Psoas muscle (tissue), 8 donors: ENCODE data around the gene RAB3D. TPM values are rescaled to one million over a fixed set of nuclear protein-coding genes. Genes with fewer than 3 reads are reported as not detected.

Experiments
- ATAC-seq, 4 donors: fragments of 200-7000 bp; cut with Tn5 transposase; one replicate each; pipeline ENCODE4 v1.9.1; 2020; ENCODE audit warnings: moderate library complexity in 3 of 4, mild to moderate bottlenecking in 2 of 4
- DNase-seq, 2 donors: peaks; one replicate each; pipeline ENCODE4 v3.0.0-alpha.2; 2020
- H3K27ac ChIP-seq: fragments of 200-600 bp; one replicate; pipeline ENCODE4 v1.8.0; 2022
- H3K27me3 ChIP-seq, 3 donors: fragments of 200-600 bp in 1 of 3; one replicate each; pipeline versions ENCODE4 v1.6.1 to v1.8.0; 2013 to 2022; ENCODE audit warnings: low read length in 2 of 3, mild to moderate bottlenecking in 2 of 3, moderate library complexity in 1 of 3; ENCODE audit not compliant: insufficient read depth in 3 of 3
- H3K36me3 ChIP-seq, 2 donors: fragments of 200-600 bp in 1 of 2; one replicate each; pipeline versions ENCODE4 v1.6.1 to v1.8.0; 2013 to 2022; ENCODE audit warnings: low read depth in 1 of 2, mild to moderate bottlenecking in 1 of 2, moderate library complexity in 1 of 2; ENCODE audit not compliant: insufficient read depth in 1 of 2
- H3K4me1 ChIP-seq: fragments of 200-600 bp; one replicate; pipeline ENCODE4 v1.8.0; 2022
- H3K4me3 ChIP-seq: fragments of 200-600 bp; one replicate; pipeline ENCODE4 v1.8.0; 2022; ENCODE audit warnings: mild to moderate bottlenecking
- H3K9me3 ChIP-seq: fragments of 200-600 bp; one replicate; pipeline ENCODE4 v1.8.0; 2022
- CTCF ChIP-seq: fragments of 200-600 bp; IDR thresholded peaks from one replicate; pipeline ENCODE4 v1.8.0; 2022; ENCODE audit warnings: antibody characterized with exemption
- WGBS, 3 donors: extraction: QIAGEN DNeasy Blood & Tissue Kit; methylation state at CpG; one replicate each; pipeline versions ENCODE4 v1.1.6 to v1.1.7; 2013; 5-methylcytosine and 5-hydroxymethylcytosine counted together
- intact Hi-C, 2 donors: fragments of 100-400 bp; cut with DNase I; formaldehyde crosslinking; loops; one replicate each; pipeline versions ENCODE4 v1.11.0 to v1.14.2; 2022
- long read RNA-seq, 2 donors: library from polyadenylated mRNA; unstranded; transcript quantifications; one replicate each; pipeline ENCODE4 v2.0.0, GENCODE V29; 2021
- polyA plus RNA-seq, 3 donors: library from polyadenylated mRNA; stranded (reverse); fragments of 200-250 nt; gene quantifications; one replicate each; pipeline ENCODE4 v1.2.3, GENCODE V29; 2013
- total RNA-seq, 4 donors: library from RNA; stranded (reverse); fragmentation: NEBNext Ultra II Directional in 2 of 4; extraction: Animal tissue kit (Norgen Biotek cat#: 25700) in 2 of 4; gene quantifications; one replicate each; pipeline versions ENCODE4 v1.2.1 to v1.2.4, GENCODE V29; 2021 to 2023
- donor health status: healthy with polysubstance abuse.
- donor health status: DM: no; HTN: no; CAD: no; lungs with moderate emphysema.
- donor health status: Bipolar disorder and iron deficiency.
- donor health status: healthy.
- donor health status: DM: yes; HTN: yes; CAD: no.
- donor health status: DM: no; HTN: no; CAD: no.
- donor health status: DM: no; HTN: no; CAD: no.
- donor health status: DM: yes; HTN: yes; CAD: no.

Gene RAB3D
- 1 to 10 TPM; 4.0 to 5.6 (median 4.3) TPM for total RNA-seq
- polyA plus RNA-seq: 1 to 10 TPM; 1.1 to 1.6 (median 1.4) TPM
- long read RNA-seq, donor 1, full-length matches to known transcripts: 1 of 2 reads
- long read RNA-seq, donor 1, partial matches to known transcripts: 0 of 2 reads
- long read RNA-seq, donor 1, other reads (novel, unspliced or antisense): 1 of 2 reads
- long read RNA-seq, donor 2, full-length matches to known transcripts: 4 of 4 reads
- long read RNA-seq, donor 2, partial matches to known transcripts: 0 of 4 reads
- long read RNA-seq, donor 2, other reads (novel, unspliced or antisense): 0 of 4 reads

- intact Hi-C loops: no loop called here
- TF ChIP-seq CTCF: no peak
Measured at GRCh38 chr19:11339254-11340098, at the start of gene RAB3D. RAB3D (minus strand) TSS chr19:11339657; CDS start chr19:11337399, 2,258 bp downstream.

GRCh38 chr19:11387162-11388034, 47.9 kb upstream of the RAB3D start:
- DNase-seq: no peak
- Histone ChIP-seq H3K4me1 (peaks cover 8% of the 10 kb centered on the region), H3K27me3 (peaks cover 0 to 15% (median 10%) of the 10 kb centered on the region in 3 donors), H3K9me3 (no peaks in the 10 kb centered on the region), H3K36me3 (no peaks in the 10 kb centered on the region), H3K27ac (no peak overlapping the region), H3K4me3 (no peak overlapping the region)
- WGBS, 3 donors: 70 to 73% (median 71%) methylated on average over 19 of the region's 19 CpGs
- no peak for ATAC-seq
- intact Hi-C loops: no loop called here
- TF ChIP-seq CTCF: no peak

More at GRCh38 chr19:11339254-11340098, at the start of gene RAB3D:
- Histone ChIP-seq H3K27ac (peak within 1 kb of the TSS; percentile 63), H3K27me3 (no peaks in the 10 kb centered on the region), H3K9me3 (no peaks in the 10 kb centered on the region), H3K4me1 (peaks cover 5% of the 10 kb centered on the region), H3K36me3 (peaks cover 4 to 49% of the 10 kb centered on the region in 2 donors), H3K4me3 (peak within 1 kb of the TSS; percentile 69)
- peak; percentile 65 to 84 (median 82) for ATAC-seq
- peak; percentile 90 to 95 for DNase-seq
- 12 to 19% (median 12%) methylated on average over 47 to 53 of the region's 53 CpGs for whole genome bisulfite sequencing, 3 donors

GRCh38 chr19:11384778-11385129, 45.3 kb upstream of the RAB3D start:
- Histone ChIP-seq H3K4me3 (no peak overlapping the region), H3K27ac (no peak overlapping the region), H3K27me3 (peaks cover 0 to 24% (median 8%) of the 10 kb centered on the region in 3 donors), H3K36me3 (no peaks in the 10 kb centered on the region), H3K4me1 (peaks cover 22% of the 10 kb centered on the region), H3K9me3 (no peaks in the 10 kb centered on the region)
- WGBS, 3 donors: 83 to 85% (median 83%) methylated on average over 5 of the region's 5 CpGs
- DNase-seq: no peak
- no peak for ATAC-seq
- intact Hi-C loops: loop anchor here (5.0 kb wide), 3 partner anchors 38 to 203 kb away; partner anchors contain the start of gene ELAVL3 (in 1 of the 2)
- no peak for TF ChIP-seq CTCF

- H3K4me3 ChIP-seq: peak overlapping the region; percentile 53
- H3K27ac ChIP-seq: no peak overlapping the region
- intact Hi-C loops: loop anchor here (5.0 kb wide), 3 partner anchors 39 to 204 kb away; partner anchors contain the start of gene ELAVL3 (in 1 of the 2)
- ATAC-seq (no peak), DNase-seq (no peak)
- peaks cover 22% of the 10 kb centered on the region for H3K4me1 ChIP-seq
- no peaks in the 10 kb centered on the region for H3K9me3 ChIP-seq
- H3K27me3 ChIP-seq: peaks cover 0 to 24% (median 8%) of the 10 kb centered on the region in 3 donors
- WGBS, 3 donors: 2 to 3% (median 3%) methylated on average over 7 to 9 of the region's 9 CpGs
- TF ChIP-seq CTCF: no peak
- H3K36me3 ChIP-seq: no peaks in the 10 kb centered on the region
Measured at GRCh38 chr19:11383706-11384048, 44.2 kb upstream of the RAB3D start.
